ENCODE results near the gene SPATA46.

Gene SPATA46

GRCh38 chr1:162390396-162391185 lies 13.9 kb upstream of the SPATA46 start:
- peak; percentile 30 for DNase-seq

- no peak for DNase-seq
Observed at GRCh38 chr1:162389971-162390370, 13.3 kb upstream of the SPATA46 start.

GRCh38 chr1:162389021-162389818 lies 12.6 kb upstream of the SPATA46 start:
- DNase-seq = no peak

- no peak for DNase-seq
Observed at GRCh38 chr1:162388615-162389014, 12.0 kb upstream of the SPATA46 start.

- no peak for DNase-seq
Observed at GRCh38 chr1:162388083-162388594, 11.5 kb upstream of the SPATA46 start.

- DNase-seq = no peak
Observed at GRCh38 chr1:162387226-162388082, 10.8 kb upstream of the SPATA46 start.

- DNase-seq = no peak
Observed at GRCh38 chr1:162386292-162387225, 9.9 kb upstream of the SPATA46 start.

- no peak for DNase-seq
Observed at GRCh38 chr1:162385702-162386101, 9.0 kb upstream of the SPATA46 start.

GRCh38 chr1:162385280-162385623 lies 8.6 kb upstream of the SPATA46 start:
- no peak for DNase-seq

- no peak for DNase-seq
Observed at GRCh38 chr1:162384601-162385279, 8.1 kb upstream of the SPATA46 start.

- DNase-seq = no peak
Observed at GRCh38 chr1:162384116-162384515, 7.5 kb upstream of the SPATA46 start.

GRCh38 chr1:162383516-162383915 lies 6.9 kb upstream of the SPATA46 start:
- no peak for DNase-seq

GRCh38 chr1:162383091-162383490 lies 6.4 kb upstream of the SPATA46 start:
- DNase-seq = no peak

GRCh38 chr1:162381941-162382750 lies 5.5 kb upstream of the SPATA46 start:
- no peak for DNase-seq

GRCh38 chr1:162381383-162381782 lies 4.7 kb upstream of the SPATA46 start, which contains the start of gene C1orf226:
Gene C1orf226, plus strand, starts transcription at chr1:162381728. Its CDS starts 174 bp downstream, at chr1:162381902.
- DNase-seq = no peak

GRCh38 chr1:162380061-162380846 lies 3.6 kb upstream of the SPATA46 start:
- no peak for DNase-seq

GRCh38 chr1:162375463-162375862 lies 1.2 kb downstream of the SPATA46 start:
- no peak for DNase-seq

GRCh38 chr1:162374406-162374805 lies 2.2 kb downstream of the SPATA46 start:
- no peak for DNase-seq

GRCh38 chr1:162373541-162374260 lies 3.0 kb downstream of the SPATA46 start:
- DNase-seq = no peak

Data from NCI-H1092 treated with DMSO at 0.1 percent for 48 hours (cell line).